Keratinocyte (primary cell): Measurements from ENCODE around the gene UTP15. TPM values are rescaled to one million over a fixed set of nuclear protein-coding genes. Genes with fewer than 3 reads are reported as not detected.

Experiments
- DNase-seq: peaks from one replicate; pipeline ENCODE4 v3.0.0-alpha.2; 2011; ENCODE audit warnings: low read depth, missing footprints, low spot score
- FAIRE-seq: peaks from 2 replicates; lab custom pipeline; 2011; peaks lifted over from hg19 to GRCh38; lab: Jason Lieb, UNC
- H2AFZ ChIP-seq: 2 replicates; pipeline ENCODE4 v1.6.0; 2012; ENCODE audit warnings: low read length, control low read depth, inconsistent platforms; ENCODE audit not compliant: control insufficient read depth
- H3K27ac ChIP-seq: 2 replicates; pipeline ENCODE4 v1.5.1; 2011; ENCODE audit warnings: low read length; ENCODE audit not compliant: control insufficient read depth, insufficient read depth
- H3K27me3 ChIP-seq: 3 replicates; pipeline ENCODE4 v1.6.0; 2011; ENCODE audit warnings: low read length; ENCODE audit not compliant: control insufficient read depth, insufficient read depth; ENCODE audit errors: extremely low read depth
- H3K36me3 ChIP-seq, 2 experiments: 2 replicates in 1 of 2; 3 replicates in 1 of 2; pipeline ENCODE4 v1.5.1; 2011; ENCODE audit warnings: low read length in 2 of 2, mild to moderate bottlenecking in 1 of 2; ENCODE audit not compliant: control insufficient read depth in 2 of 2, insufficient read depth in 2 of 2; ENCODE audit errors: extremely low read depth in 1 of 2
- H3K4me1 ChIP-seq: 3 replicates; pipeline ENCODE4 v1.5.1; 2011; ENCODE audit warnings: low read length; ENCODE audit not compliant: control insufficient read depth, insufficient read depth; ENCODE audit errors: extremely low read depth
- H3K4me2 ChIP-seq: 3 replicates; pipeline ENCODE4 v1.6.0; 2011; ENCODE audit warnings: low read depth, low read length; ENCODE audit not compliant: control insufficient read depth, insufficient read depth; ENCODE audit errors: extremely low read depth
- H3K4me3 ChIP-seq, 3 experiments: fragments of 200-600 bp in 1 of 3; sonication (generic) in 1 of 3; 2 replicates in 2 of 3; 3 replicates in 1 of 3; pipeline ENCODE4 v1.5.1; 2011 to 2016; ENCODE audit warnings: low read length in 3 of 3, mild to moderate bottlenecking in 3 of 3, control low read depth in 2 of 3, inconsistent platforms in 1 of 3, low read depth in 1 of 3, mixed read lengths in 1 of 3, mixed run types in 1 of 3, moderate library complexity in 1 of 3; ENCODE audit not compliant: control insufficient read depth in 2 of 3, insufficient read depth in 2 of 3; ENCODE audit errors: extremely low read depth in 1 of 3
- H3K79me2 ChIP-seq: 2 replicates; pipeline ENCODE4 v1.6.0; 2012; ENCODE audit warnings: low read length; ENCODE audit not compliant: control insufficient read depth, insufficient read depth
- H3K9ac ChIP-seq: 3 replicates; pipeline ENCODE4 v1.6.0; 2011; ENCODE audit warnings: low read length; ENCODE audit not compliant: control insufficient read depth, insufficient read depth; ENCODE audit errors: extremely low read depth
- H3K9me1 ChIP-seq: 3 replicates; pipeline ENCODE4 v1.6.0; 2011; ENCODE audit warnings: low read length; ENCODE audit not compliant: control insufficient read depth, insufficient read depth; ENCODE audit errors: extremely low read depth
- H3K9me3 ChIP-seq: 2 replicates; pipeline ENCODE4 v1.5.1; 2012; ENCODE audit warnings: low read depth, low read length; ENCODE audit not compliant: control insufficient read depth
- H4K20me1 ChIP-seq: 3 replicates; pipeline ENCODE4 v1.6.0; 2011; ENCODE audit warnings: low read length; ENCODE audit not compliant: control insufficient read depth, insufficient read depth; ENCODE audit errors: extremely low read depth
- CTCF ChIP-seq, 3 experiments: IDR thresholded peaks in 1 of 3; conservative IDR thresholded peaks in 1 of 3; optimal IDR thresholded peaks in 1 of 3; 2 replicates in 2 of 3; 3 replicates in 1 of 3; pipeline versions ENCODE3 to v1.5.1; 2011; ENCODE audit warnings: low read length in 3 of 3, mild to moderate bottlenecking in 3 of 3, moderate library complexity in 2 of 3, control low read depth in 1 of 3, inconsistent platforms in 1 of 3; ENCODE audit not compliant: insufficient read depth in 2 of 3; ENCODE audit errors: extremely low read depth in 1 of 3
- EZH2 ChIP-seq: IDR thresholded peaks from one replicate; pipeline ENCODE4 v1.6.1; 2012; ENCODE audit warnings: inconsistent platforms, mild to moderate bottlenecking, low read length, moderate library complexity
- dilution Hi-C: fragments of 300-500 bp; cut with MboI; formaldehyde crosslinking; loops from one replicate; pipeline ENCODE4 v1.7.0; 2020; ENCODE audit warnings: low sequenced_read_pairs; ENCODE audit not compliant: extremely low pct_ligation_motif_present
- polyA plus RNA-seq, 5 experiments: library from polyadenylated mRNA; depleted of rRNA in 3 of 5; stranded (reverse) in 3 of 5; stranded (forward) in 1 of 5; unstranded in 1 of 5; fragments of >200 nt; gene quantifications; 1 replicate in 1 of 5; 2 replicates in 3 of 5; 3 replicates in 1 of 5; pipeline versions ENCODE4 v1.2.1 to v1.2.3, GENCODE V29; 2011 to 2012; ENCODE audit warnings: missing spikeins in 2 of 5, low read depth in 1 of 5, low replicate concordance in 1 of 5

The UTP15 gene
- polyA plus RNA-seq, 1 donor (not counting 4 experiments of a cell fraction or from before 2014, with no cell fraction given), result 28.3 TPM

- H3K4me1 ChIP-seq, result peaks cover 14% of the 10 kb centered on the region
- H3K4me2 ChIP-seq, result no peak overlapping the region
- no peaks in the 10 kb centered on the region for H3K9me1 ChIP-seq
- TF ChIP-seq EZH2 (no peak), CTCF (optimal IDR thresholded peaks at IDR 0.05 in 1 of 3, IDR thresholded peaks at IDR 0.05 in 1 of 3, conservative IDR thresholded peaks at IDR 0.05 in 1 of 3; ENCODE audit: extremely low read depth in 1 of 3, insufficient read depth in 2 of 3, low read length in 3 of 3) (no peak)
- H3K27me3 ChIP-seq, result no peaks in the 10 kb centered on the region
- FAIRE-seq, result no peak
- no peaks in the 10 kb centered on the region for H3K9me3 ChIP-seq
- H3K4me3 ChIP-seq, result no peak overlapping the region
- no peak overlapping the region for H3K9ac ChIP-seq
- no peaks in the 10 kb centered on the region for H3K36me3 ChIP-seq
- no peak overlapping the region for H3K27ac ChIP-seq
- H2AFZ ChIP-seq, result no peak overlapping the region
- H3K79me2 ChIP-seq, result no peaks in the 10 kb centered on the region
- dilution Hi-C loops, result no loop called here
- H4K20me1 ChIP-seq, result no peaks in the 10 kb centered on the region
- DNase-seq, result no peak
Observed at GRCh38 chr5:73620334-73620687, 54.8 kb downstream of the UTP15 start.

- H3K9me3 ChIP-seq, result no peaks in the 10 kb centered on the region
- no peaks in the 10 kb centered on the region for H3K27me3 ChIP-seq
Observed at GRCh38 chr5:73623060-73623459, 57.5 kb downstream of the UTP15 start.

More at GRCh38 chr5:73623060-73623459, 57.5 kb downstream of the UTP15 start:
- H4K20me1 ChIP-seq, result no peaks in the 10 kb centered on the region
- dilution Hi-C loops, result no loop called here
- H3K9ac ChIP-seq, result no peak overlapping the region
- no peaks in the 10 kb centered on the region for H3K9me1 ChIP-seq
- no peak overlapping the region for H3K4me2 ChIP-seq
- H3K27ac ChIP-seq, result no peak overlapping the region
- no peaks in the 10 kb centered on the region for H3K36me3 ChIP-seq
- FAIRE-seq (no peak), DNase-seq (no peak)
- no peak for TF ChIP-seq CTCF (optimal IDR thresholded peaks at IDR 0.05 in 1 of 3, IDR thresholded peaks at IDR 0.05 in 1 of 3, conservative IDR thresholded peaks at IDR 0.05 in 1 of 3; ENCODE audit: extremely low read depth in 1 of 3, insufficient read depth in 2 of 3, low read length in 3 of 3)
- no peak for TF ChIP-seq EZH2
- no peak overlapping the region for H3K4me3 ChIP-seq
- peaks cover 21% of the 10 kb centered on the region for H3K79me2 ChIP-seq
- peaks cover 12% of the 10 kb centered on the region for H3K4me1 ChIP-seq
- H2AFZ ChIP-seq, result no peak overlapping the region
